Measurements from ENCODE around the gene MAPK7.
"Not testable (repeated sequence)": the region's sequence is repeated elsewhere in the genome, so short reads cannot be mapped to it uniquely, and the experiment has no call there.

Gene MAPK7

GRCh38 chr17:19343671-19344151 lies 34.6 kb upstream of the MAPK7 start:
- no peak for DNase-seq

GRCh38 chr17:19344311-19345066 lies 33.8 kb upstream of the MAPK7 start:
- no peak for DNase-seq

- no peak for DNase-seq
Measured at GRCh38 chr17:19345067-19345460, 33.2 kb upstream of the MAPK7 start.

GRCh38 chr17:19345486-19346350 lies 32.6 kb upstream of the MAPK7 start:
- no peak for DNase-seq

- DNase-seq, result no peak
Measured at GRCh38 chr17:19346351-19347255, 31.7 kb upstream of the MAPK7 start.

GRCh38 chr17:19347323-19348080 lies 30.8 kb upstream of the MAPK7 start:
- DNase-seq, result no peak

- no peak for DNase-seq
Measured at GRCh38 chr17:19348081-19348650, 30.1 kb upstream of the MAPK7 start.

GRCh38 chr17:19348806-19349205 lies 29.5 kb upstream of the MAPK7 start:
- DNase-seq, result no peak

- not testable (repeated sequence) for DNase-seq
Measured at GRCh38 chr17:19353401-19353800, 24.9 kb upstream of the MAPK7 start.

GRCh38 chr17:19354748-19355147 lies 23.6 kb upstream of the MAPK7 start:
- no peak for DNase-seq

- no peak for DNase-seq
Measured at GRCh38 chr17:19357351-19357750, 20.9 kb upstream of the MAPK7 start.

- no peak for DNase-seq
Measured at GRCh38 chr17:19357761-19358160, 20.5 kb upstream of the MAPK7 start.

- no peak for DNase-seq
Measured at GRCh38 chr17:19359151-19359550, 19.1 kb upstream of the MAPK7 start.

- DNase-seq, result no peak
Measured at GRCh38 chr17:19359856-19360255, 18.4 kb upstream of the MAPK7 start.

- no peak for DNase-seq
Measured at GRCh38 chr17:19360772-19361171, 17.5 kb upstream of the MAPK7 start.

GRCh38 chr17:19361326-19361725 lies 17.0 kb upstream of the MAPK7 start:
- no peak for DNase-seq

GRCh38 chr17:19361944-19362276 lies 16.4 kb upstream of the MAPK7 start:
- no peak for DNase-seq

GRCh38 chr17:19362277-19363113 lies 15.8 kb upstream of the MAPK7 start, which contains the start of gene B9D1:
Gene B9D1 (minus strand): TSS chr17:19362723. CDS start chr17:19362569, 154 bp downstream.
- peak; percentile 77 for DNase-seq

GRCh38 chr17:19363114-19363438 lies 15.2 kb upstream of the MAPK7 start:
- no peak for DNase-seq

GRCh38 chr17:19363460-19364035 lies 14.8 kb upstream of the MAPK7 start:
- DNase-seq, result no peak

Measured in DMS 273 treated with DMSO at 0.1 percent for 48 hours (cell line).